ENCODE results near the gene TAGLN3. TPM values are rescaled to one million over a fixed set of nuclear protein-coding genes. Genes with fewer than 3 reads are reported as not detected.

The TAGLN3 gene
- polyA plus RNA-seq, 1 of the 3 experiments (the other 2 are of a cell fraction): 19.6 TPM

DNA sequence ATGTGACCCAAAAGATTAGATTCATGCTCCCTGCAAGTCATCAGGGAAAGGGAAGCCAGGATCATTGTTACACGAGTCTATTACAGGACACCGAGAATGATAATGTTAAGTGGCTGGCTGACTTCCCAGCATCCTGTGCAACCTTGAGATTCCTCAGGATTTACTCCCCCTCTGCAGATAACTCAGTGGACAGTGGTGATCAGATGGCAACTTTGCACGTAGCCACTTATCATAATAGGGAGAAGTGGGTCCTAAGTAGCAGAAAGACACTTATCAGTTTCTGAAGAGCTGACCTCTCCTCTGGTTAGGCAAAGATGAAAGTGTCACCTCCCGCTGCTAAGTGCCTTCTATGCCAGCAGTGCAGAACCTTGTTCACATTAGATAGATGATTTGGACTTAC is 29.1 kb downstream of the TAGLN3 start:
- Histone ChIP-seq H3K9ac (no peak overlapping the region), H3K27ac (ENCODE audit: low read depth in 2 of 2, low read length in 1 of 2) (no peak overlapping the region), H3K4me1 (ENCODE audit: control insufficient read depth in 1 of 2, insufficient read depth in 2 of 2, low read depth in 1 of 2, low read length in 1 of 2) (no peaks in the 10 kb centered on the region; a peak in 1 of 4 replicates), H3K4me2 (no peak overlapping the region), H3K79me2 (ENCODE audit: insufficient read depth) (no peaks in the 10 kb centered on the region), H3K36me3 (replicated peaks in 1 of 2; ENCODE audit: control insufficient read depth in 1 of 2, insufficient read depth in 2 of 2, low read length in 1 of 2) (no peaks in the 10 kb centered on the region), H3F3A (replicated peaks; ENCODE audit: insufficient read depth) (no peaks in the 10 kb centered on the region), H3K4me3 (ENCODE audit: low read depth in 2 of 2, low read length in 1 of 2) (no peak overlapping the region), H2AFZ (ENCODE audit: low read depth) (no peak overlapping the region), H4K20me1 (ENCODE audit: insufficient read depth) (no peaks in the 10 kb centered on the region), H3K9me3 (no peaks in the 10 kb centered on the region), H3K9me2 (no peaks in the 10 kb centered on the region), H3K27me3 (ENCODE audit: insufficient read depth) (no peaks in the 10 kb centered on the region)
- ChIA-PET CTCF (no interaction called here), POLR2A (no interaction called here)
- TF ChIP-seq TEAD4 (IDR thresholded peaks at IDR 0.05; ENCODE audit: borderline replicate concordance, insufficient read depth) (no peak), CHD2 (IDR thresholded peaks at IDR 0.05; ENCODE audit: low read length, partially characterized antibody) (no peak), TCF12 (IDR thresholded peaks at IDR 0.05) (no peak)
- TF ChIP-seq, protein P1, sequence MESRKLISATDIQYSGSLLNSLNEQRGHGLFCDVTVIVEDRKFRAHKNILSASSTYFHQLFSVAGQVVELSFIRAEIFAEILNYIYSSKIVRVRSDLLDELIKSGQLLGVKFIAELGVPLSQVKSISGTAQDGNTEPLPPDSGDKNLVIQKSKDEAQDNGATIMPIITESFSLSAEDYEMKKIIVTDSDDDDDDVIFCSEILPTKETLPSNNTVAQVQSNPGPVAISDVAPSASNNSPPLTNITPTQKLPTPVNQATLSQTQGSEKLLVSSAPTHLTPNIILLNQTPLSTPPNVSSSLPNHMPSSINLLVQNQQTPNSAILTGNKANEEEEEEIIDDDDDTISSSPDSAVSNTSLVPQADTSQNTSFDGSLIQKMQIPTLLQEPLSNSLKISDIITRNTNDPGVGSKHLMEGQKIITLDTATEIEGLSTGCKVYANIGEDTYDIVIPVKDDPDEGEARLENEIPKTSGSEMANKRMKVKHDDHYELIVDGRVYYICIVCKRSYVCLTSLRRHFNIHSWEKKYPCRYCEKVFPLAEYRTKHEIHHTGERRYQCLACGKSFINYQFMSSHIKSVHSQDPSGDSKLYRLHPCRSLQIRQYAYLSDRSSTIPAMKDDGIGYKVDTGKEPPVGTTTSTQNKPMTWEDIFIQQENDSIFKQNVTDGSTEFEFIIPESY (IDR thresholded peaks at IDR 0.05; ENCODE audit: borderline replicate concordance, low read depth): no peak
- WGBS (ENCODE audit: low lambda C conversion rate): 80% methylated on average over 4 of the region's 4 CpGs
- no peak for DNase-seq

DNA sequence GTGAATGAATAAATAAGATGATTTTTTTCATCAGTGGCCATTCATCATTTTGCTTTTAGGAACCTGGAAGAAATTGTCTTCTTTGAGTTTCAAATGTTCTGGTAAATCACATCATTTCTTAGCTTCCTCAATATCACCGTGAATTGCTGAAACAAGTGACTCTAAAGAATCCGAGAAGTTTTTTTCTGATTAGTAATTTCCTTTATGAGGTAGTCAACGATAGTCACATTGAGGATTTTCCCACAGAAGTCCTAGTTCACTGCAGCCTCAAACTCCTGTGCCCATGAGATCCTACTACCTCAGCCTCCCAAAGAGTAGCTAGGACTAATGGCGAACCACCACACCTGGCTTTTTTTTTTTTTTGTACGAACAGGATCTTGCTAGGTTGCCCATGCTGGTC is 32.2 kb downstream of the TAGLN3 start:
- Histone ChIP-seq H3K9me3 (no peaks in the 10 kb centered on the region), H3K79me2 (ENCODE audit: insufficient read depth) (no peaks in the 10 kb centered on the region), H3K36me3 (replicated peaks in 1 of 2; ENCODE audit: control insufficient read depth in 1 of 2, insufficient read depth in 2 of 2, low read length in 1 of 2) (no peaks in the 10 kb centered on the region), H3K4me1 (ENCODE audit: control insufficient read depth in 1 of 2, insufficient read depth in 2 of 2, low read depth in 1 of 2, low read length in 1 of 2) (no peaks in the 10 kb centered on the region; a peak in 1 of 4 replicates), H3K4me3 (ENCODE audit: low read depth in 2 of 2, low read length in 1 of 2) (no peak overlapping the region), H2AFZ (ENCODE audit: low read depth) (0 out of 2 replicates have a peak overlapping the region, but pooled peaks have one; percentile 18), H3F3A (replicated peaks; ENCODE audit: insufficient read depth) (no peaks in the 10 kb centered on the region), H3K9ac (0 out of 2 replicates have a peak overlapping the region, but pooled peaks have one; percentile 6), H4K20me1 (ENCODE audit: insufficient read depth) (no peaks in the 10 kb centered on the region), H3K4me2 (no peak overlapping the region), H3K27ac (ENCODE audit: low read depth in 2 of 2, low read length in 1 of 2) (no peak overlapping the region), H3K9me2 (no peaks in the 10 kb centered on the region), H3K27me3 (ENCODE audit: insufficient read depth) (no peaks in the 10 kb centered on the region)
- no peak for TF ChIP-seq EZH2phosphoT487 (IDR thresholded peaks at IDR 0.05; ENCODE audit: borderline replicate concordance, low read depth)
- TF ChIP-seq NFIC (IDR thresholded peaks at IDR 0.05; ENCODE audit: borderline replicate concordance): no peak
- TF ChIP-seq, protein P2, sequence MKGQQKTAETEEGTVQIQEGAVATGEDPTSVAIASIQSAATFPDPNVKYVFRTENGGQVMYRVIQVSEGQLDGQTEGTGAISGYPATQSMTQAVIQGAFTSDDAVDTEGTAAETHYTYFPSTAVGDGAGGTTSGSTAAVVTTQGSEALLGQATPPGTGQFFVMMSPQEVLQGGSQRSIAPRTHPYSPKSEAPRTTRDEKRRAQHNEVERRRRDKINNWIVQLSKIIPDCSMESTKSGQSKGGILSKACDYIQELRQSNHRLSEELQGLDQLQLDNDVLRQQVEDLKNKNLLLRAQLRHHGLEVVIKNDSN (IDR thresholded peaks at IDR 0.05; ENCODE audit: borderline replicate concordance, low read depth): no peak
- no peak for TF ChIP-seq POLR2AphosphoS5 (IDR thresholded peaks at IDR 0.05; ENCODE audit: low read depth, low read length)
- no peak for TF ChIP-seq YY1 (IDR thresholded peaks at IDR 0.05; ENCODE audit: low read depth)
- TF ChIP-seq TCF12 (IDR thresholded peaks at IDR 0.05): no peak
- no peak for TF ChIP-seq SIN3A (IDR thresholded peaks at IDR 0.05; ENCODE audit: borderline replicate concordance, low read depth, low read length)
- TF ChIP-seq FOXM1 (IDR thresholded peaks at IDR 0.05; ENCODE audit: low read depth): no peak
- POLR2A ChIA-PET: no interaction called here
- 78% methylated on average over 5 of the region's 5 CpGs for WGBS (ENCODE audit: low lambda C conversion rate)
- CTCF ChIA-PET: interaction anchor here (0.6 to 2.3 kb wide), 3 partner anchors 12 to 1102 kb away, joined by 3 to 8 read pairs (median 8); no protein-coding TSS in a partner anchor
- no peak for DNase-seq

Data from SK-N-SH (cell line).